Osteoblast (primary cell): ENCODE results near the gene PALLD. TPM values are rescaled to one million over a fixed set of nuclear protein-coding genes. Genes with fewer than 3 reads are reported as not detected.

Experiments
- DNase-seq: peaks from one replicate; pipeline ENCODE4 v3.0.0; 2011; ENCODE audit warnings: low spot score, mixed read lengths; ENCODE audit not compliant: insufficient read length; ENCODE audit errors: missing footprints
- H2AFZ ChIP-seq: 2 replicates; pipeline ENCODE4 v1.6.0; 2011; ENCODE audit warnings: mild to moderate bottlenecking, low read length
- H3K27ac ChIP-seq: 2 replicates; pipeline ENCODE4 v1.5.1; 2011; ENCODE audit warnings: mild to moderate bottlenecking, low read depth, low read length, moderate library complexity
- H3K27me3 ChIP-seq: 2 replicates; pipeline ENCODE4 v1.6.0; 2012; ENCODE audit warnings: mild to moderate bottlenecking, control low read depth, inconsistent platforms, low read length, moderate library complexity; ENCODE audit not compliant: insufficient read depth
- H3K36me3 ChIP-seq: 2 replicates; pipeline ENCODE4 v1.5.1; 2011; ENCODE audit warnings: mild to moderate bottlenecking, low read length, control low read depth, moderate library complexity; ENCODE audit not compliant: insufficient read depth
- H3K4me1 ChIP-seq: 2 replicates; pipeline ENCODE4 v1.5.1; 2011; ENCODE audit warnings: mild to moderate bottlenecking, low read length, control low read depth, moderate library complexity; ENCODE audit not compliant: insufficient read depth
- H3K4me2 ChIP-seq: 2 replicates; pipeline ENCODE4 v1.6.0; 2011; ENCODE audit warnings: mild to moderate bottlenecking, low read length; ENCODE audit not compliant: insufficient read depth
- H3K4me3 ChIP-seq: fragments of 200-600 bp; sonication (generic); 3 replicates; pipeline ENCODE4 v1.5.1; 2012; ENCODE audit warnings: mild to moderate bottlenecking, low read length, inconsistent platforms; ENCODE audit not compliant: insufficient read depth
- H3K79me2 ChIP-seq: 2 replicates; pipeline ENCODE4 v1.6.0; 2012; ENCODE audit warnings: mild to moderate bottlenecking, low read length, control low read depth, inconsistent platforms; ENCODE audit not compliant: insufficient read depth
- H3K9me3 ChIP-seq: 2 replicates; pipeline ENCODE4 v1.5.1; 2011; ENCODE audit warnings: low read depth, low read length, control low read depth
- H4K20me1 ChIP-seq: 2 replicates; pipeline ENCODE4 v1.6.0; 2012; ENCODE audit warnings: mild to moderate bottlenecking, low read length, control low read depth; ENCODE audit not compliant: insufficient read depth
- CTCF ChIP-seq: IDR thresholded peaks from 2 replicates; pipeline ENCODE4 v1.5.1; 2011; ENCODE audit warnings: mild to moderate bottlenecking, low read depth, low read length, moderate library complexity; ENCODE audit errors: extremely low read depth
- total RNA-seq: library from RNA; depleted of rRNA; stranded (reverse); fragments of >200 nt; gene quantifications from 2 replicates; pipeline ENCODE4 v1.2.3, GENCODE V29; 2012

PALLD gene
- total RNA-seq, 1 donor = 244 TPM

- Histone ChIP-seq H3K36me3 (peaks cover 57% of the 10 kb centered on the region), H3K79me2 (peaks cover 82% of the 10 kb centered on the region), H3K4me1 (peaks cover 78% of the 10 kb centered on the region)
These were observed 385.9 kb downstream of the PALLD start for GRCh38 chr4:168882650-168883233.

GRCh38 chr4:168883513-168883912, 386.7 kb downstream of the PALLD start:
- no peak for DNase-seq

More at GRCh38 chr4:168882650-168883233, 385.9 kb downstream of the PALLD start:
- H2AFZ ChIP-seq = no peak overlapping the region
- no peaks in the 10 kb centered on the region for H3K27me3 ChIP-seq
- no peak overlapping the region for H3K4me3 ChIP-seq
- TF ChIP-seq CTCF = no peak
- peak; percentile 56 for DNase-seq
- no peaks in the 10 kb centered on the region for H3K9me3 ChIP-seq
- peaks cover 17% of the 10 kb centered on the region for H4K20me1 ChIP-seq
- H3K4me2 ChIP-seq = no peak overlapping the region
- H3K27ac ChIP-seq = peak overlapping the region; percentile 67

GRCh38 chr4:168884251-168885124, 387.6 kb downstream of the PALLD start:
- Histone ChIP-seq H3K9me3 (no peaks in the 10 kb centered on the region), H2AFZ (no peak overlapping the region), H3K4me2 (no peak overlapping the region), H3K27me3 (no peaks in the 10 kb centered on the region), H3K79me2 (peaks cover 83% of the 10 kb centered on the region), H3K36me3 (peaks cover 56% of the 10 kb centered on the region), H3K27ac (peak overlapping the region; percentile 40), H4K20me1 (peaks cover 12% of the 10 kb centered on the region), H3K4me1 (peaks cover 68% of the 10 kb centered on the region), H3K4me3 (no peak overlapping the region)
- peak; percentile 43 for DNase-seq
- TF ChIP-seq CTCF = no peak

More at GRCh38 chr4:168883513-168883912, 386.7 kb downstream of the PALLD start:
- Histone ChIP-seq H2AFZ (no peak overlapping the region), H3K4me1 (peaks cover 77% of the 10 kb centered on the region), H3K27ac (peak overlapping the region; percentile 67), H3K4me2 (peak overlapping the region; percentile 7), H3K4me3 (no peak overlapping the region), H3K27me3 (no peaks in the 10 kb centered on the region), H3K9me3 (no peaks in the 10 kb centered on the region), H3K79me2 (peaks cover 85% of the 10 kb centered on the region), H4K20me1 (peaks cover 17% of the 10 kb centered on the region), H3K36me3 (peaks cover 58% of the 10 kb centered on the region)
- no peak for TF ChIP-seq CTCF

- H3K27ac ChIP-seq = peak overlapping the region; percentile 40
- no peaks in the 10 kb centered on the region for H3K27me3 ChIP-seq
- no peak overlapping the region for H3K4me2 ChIP-seq
- TF ChIP-seq CTCF = no peak
- H3K9me3 ChIP-seq = no peaks in the 10 kb centered on the region
- H3K79me2 ChIP-seq = peaks cover 84% of the 10 kb centered on the region
- no peak for DNase-seq
- H3K4me1 ChIP-seq = peaks cover 58% of the 10 kb centered on the region
- peaks cover 59% of the 10 kb centered on the region for H3K36me3 ChIP-seq
- H2AFZ ChIP-seq = no peak overlapping the region
- H4K20me1 ChIP-seq = peaks cover 13% of the 10 kb centered on the region
- H3K4me3 ChIP-seq = no peak overlapping the region
These were observed 388.5 kb downstream of the PALLD start for GRCh38 chr4:168885400-168885799.
